Adipose tissue (tissue), 3 donors: ENCODE data around the gene NT5E. TPM values are rescaled to one million over a fixed set of nuclear protein-coding genes. Genes with fewer than 3 reads are reported as not detected.

Experiments
- H3K27ac ChIP-seq: one replicate; pipeline ENCODE4 v1.5.1; 2013; ENCODE audit warnings: low read depth, low read length
- WGBS, 3 donors: extraction: QIAGEN DNeasy Blood & Tissue Kit; methylation state at CpG; one replicate each; pipeline ENCODE4 v1.1.7; 2013; 5-methylcytosine and 5-hydroxymethylcytosine counted together
- polyA plus RNA-seq, 3 donors: library from polyadenylated mRNA; stranded (reverse); fragments of 200-250 nt; gene quantifications; one replicate each; pipeline ENCODE4 v1.2.3, GENCODE V29; 2013
- donor health status: healthy with polysubstance abuse.
- donor health status: Bipolar disorder and iron deficiency.
- donor health status: healthy.

Gene NT5E
- polyA plus RNA-seq, 3 donors: 0.99 to 13.2 (median 11.0) TPM

DNA sequence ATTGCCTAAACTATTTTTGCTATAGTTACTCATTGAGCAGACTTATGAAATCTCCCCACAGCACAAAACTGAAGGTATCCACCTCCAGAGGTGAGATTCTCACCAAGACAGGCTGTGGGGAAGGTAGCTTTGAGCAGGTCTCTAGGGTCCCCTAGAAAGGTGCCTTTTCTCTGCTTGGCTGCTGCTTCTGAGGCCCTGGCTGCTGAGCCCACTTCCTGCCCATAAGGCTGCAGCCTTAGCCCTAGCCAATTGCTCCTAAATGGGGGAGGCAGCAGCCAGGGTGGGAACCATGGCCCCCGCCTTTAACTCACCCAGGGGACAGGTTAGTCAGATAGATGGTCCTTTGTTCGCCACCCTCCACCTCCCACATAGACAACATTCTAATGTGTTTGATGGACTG lies 3.6 kb downstream of the NT5E start:
- WGBS, 3 donors: 72 to 78% (median 72%) methylated on average over 2 of the region's 2 CpGs
- H3K27ac ChIP-seq: no peak overlapping the region

DNA sequence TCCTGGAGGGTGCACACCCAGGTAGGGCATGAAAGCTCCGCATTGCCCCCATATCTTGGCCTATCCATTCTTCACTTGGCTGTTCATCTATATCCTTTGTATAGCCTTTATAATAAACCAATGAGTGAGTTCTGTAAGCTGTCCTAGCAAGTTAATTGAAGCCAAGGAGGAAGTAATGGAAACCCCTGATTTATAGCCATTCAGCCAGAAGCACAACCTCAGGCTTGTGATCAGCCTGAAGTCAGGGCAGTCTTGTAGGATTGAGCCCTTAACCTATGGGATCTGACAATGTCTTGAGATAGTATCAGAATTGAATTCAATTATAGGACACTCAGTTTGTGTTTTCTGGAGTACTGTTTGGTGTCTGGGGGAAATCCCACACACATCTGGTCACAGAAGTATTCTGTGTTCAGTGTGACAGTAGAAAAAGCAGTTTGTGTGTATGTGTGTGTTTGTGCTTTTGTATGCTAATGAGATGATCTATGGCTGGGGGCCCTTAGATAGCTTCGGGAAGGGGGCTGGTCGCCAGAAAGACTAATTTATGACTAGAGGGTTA lies 5.7 kb downstream of the NT5E start:
- no peak overlapping the region for H3K27ac ChIP-seq
- WGBS, 3 donors: 58 to 82% (median 73%) methylated on average over 3 of the region's 3 CpGs

DNA sequence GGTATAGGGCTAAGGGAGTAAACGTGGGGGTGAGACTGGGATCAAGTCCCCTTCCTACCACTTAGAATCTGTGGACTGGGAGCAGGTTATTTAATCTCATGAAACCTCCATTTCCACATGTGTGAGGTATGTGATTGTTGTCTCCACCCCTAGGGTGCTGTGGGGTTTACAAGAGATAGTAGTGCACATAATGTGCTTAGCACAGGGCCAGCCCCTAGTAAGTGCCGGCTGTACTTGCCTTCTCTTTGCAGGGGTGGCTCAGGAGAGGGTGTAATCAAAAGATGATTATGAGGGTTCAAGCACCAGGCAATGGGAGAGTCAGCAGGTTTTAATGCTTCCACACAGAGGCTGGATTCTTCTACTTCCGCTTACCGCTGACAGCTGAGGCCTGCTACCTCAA lies 6.9 kb downstream of the NT5E start:
- 85 to 88% (median 88%) methylated on average over 4 of the region's 4 CpGs for WGBS, 3 donors
- H3K27ac ChIP-seq: no peak overlapping the region

DNA sequence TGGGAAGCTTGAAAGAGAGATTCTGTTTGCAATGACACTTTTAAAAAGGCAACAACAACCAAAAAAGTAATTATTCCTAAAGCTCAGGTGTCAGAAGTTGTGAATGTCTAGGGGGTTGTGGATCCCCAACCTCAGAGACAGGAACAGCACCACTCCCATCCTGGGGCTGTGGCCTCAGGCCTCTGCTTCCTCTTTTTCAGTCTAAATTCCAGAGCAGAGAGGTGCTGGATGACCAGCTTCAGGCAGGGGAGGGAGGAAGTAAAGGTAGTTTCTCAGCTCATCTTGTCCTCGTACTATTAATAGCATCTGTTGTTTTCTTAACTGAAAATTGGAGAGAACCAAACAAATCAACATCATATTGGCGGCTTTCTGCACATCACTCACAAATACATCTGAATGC lies 8.3 kb downstream of the NT5E start:
- H3K27ac ChIP-seq: no peak overlapping the region
- 47 to 82% (median 48%) methylated on average over 2 of the region's 2 CpGs for WGBS, 3 donors

DNA sequence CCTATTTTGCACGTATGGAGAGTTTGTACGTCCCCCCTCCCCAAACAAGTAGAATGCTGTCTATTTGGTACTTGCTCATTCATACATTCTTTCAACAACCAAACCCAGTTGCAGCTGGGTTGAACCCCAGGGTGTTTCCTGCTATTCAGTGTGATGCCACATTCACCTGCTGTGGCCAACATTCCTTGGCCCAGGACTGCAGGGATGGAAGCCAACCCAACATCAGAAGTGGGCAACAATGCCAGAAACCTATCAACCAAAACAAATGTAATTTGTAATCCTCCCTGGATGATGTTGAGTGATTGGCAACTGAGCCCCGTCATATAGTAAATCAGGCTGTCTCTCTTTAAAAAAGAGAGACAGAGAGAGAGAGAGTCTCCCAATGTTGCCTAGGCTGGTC lies 8.9 kb downstream of the NT5E start:
- no peak overlapping the region for H3K27ac ChIP-seq
- 69 to 86% (median 77%) methylated on average over 3 of the region's 3 CpGs for WGBS, 3 donors

DNA sequence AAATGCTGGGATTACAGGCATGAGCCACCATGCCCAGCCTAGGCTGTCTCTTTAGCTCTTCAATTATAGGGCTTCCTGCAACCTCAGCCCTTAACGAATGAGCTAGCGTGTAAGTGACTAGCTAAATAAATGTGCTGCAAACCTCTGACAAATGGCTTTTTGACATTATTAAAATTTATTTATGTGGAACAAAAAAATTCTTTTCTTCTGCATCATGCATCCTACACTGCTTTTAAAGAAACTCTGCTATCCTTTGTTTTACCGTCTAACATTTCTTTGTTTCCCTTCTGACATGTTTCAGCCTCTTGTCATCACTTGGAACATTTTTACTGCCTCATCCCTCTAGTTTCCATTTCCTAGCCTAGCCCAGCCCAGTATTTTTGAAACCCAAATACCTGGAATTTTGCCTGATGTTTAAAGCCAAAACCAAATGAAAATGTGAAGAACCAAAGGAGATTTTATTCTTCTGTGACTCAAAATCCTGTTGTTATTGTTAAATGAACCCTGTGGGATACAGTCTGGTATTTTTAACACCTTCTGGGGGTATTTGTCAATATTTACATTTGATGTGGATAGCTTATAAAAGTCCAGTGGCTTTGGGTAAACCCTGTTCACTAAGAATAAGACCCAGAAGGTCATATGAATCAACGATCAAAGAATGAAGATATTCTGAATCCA lies 9.5 kb downstream of the NT5E start:
- WGBS, 3 donors: 55 to 65% (median 59%) methylated on average over 4 of the region's 4 CpGs
- no peak overlapping the region for H3K27ac ChIP-seq

DNA sequence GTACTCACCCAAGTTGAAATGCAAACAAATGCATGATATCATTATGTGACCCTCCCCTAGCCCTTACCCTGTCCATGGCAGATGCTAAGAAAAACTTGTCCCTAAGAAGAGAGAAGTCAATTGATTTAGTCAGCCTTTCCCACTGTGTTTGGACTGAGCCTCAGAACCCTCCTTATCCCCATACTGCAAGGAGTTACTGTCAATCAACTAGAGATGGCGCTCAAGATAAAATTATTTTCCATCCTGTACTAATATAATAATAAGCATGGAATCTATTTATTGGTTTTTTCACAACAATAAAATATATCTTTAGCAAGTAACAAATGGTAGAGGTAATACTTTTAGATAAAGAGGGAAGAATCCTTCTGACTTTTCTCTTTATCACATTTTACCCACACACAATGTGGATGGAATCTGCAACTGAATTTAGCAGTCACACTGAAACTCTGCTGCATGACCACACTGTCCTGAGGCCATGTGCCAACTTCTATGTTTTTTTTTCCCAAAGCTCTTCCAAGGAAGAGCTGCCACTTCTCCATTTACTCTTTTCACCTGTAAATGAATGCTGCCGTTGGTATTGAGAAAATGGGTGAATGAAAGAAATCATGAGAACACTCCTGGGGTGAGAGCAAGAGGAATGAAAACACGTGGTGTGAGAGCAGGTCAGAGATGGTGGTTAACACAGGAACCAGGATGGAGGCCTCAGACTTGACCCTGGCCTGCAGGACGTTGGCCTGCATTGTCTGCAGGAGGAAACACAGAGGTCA lies 10.5 kb downstream of the NT5E start:
- H3K27ac ChIP-seq: no peak overlapping the region
- 44 to 68% (median 54%) methylated on average over 4 of the region's 4 CpGs for WGBS, 3 donors

DNA sequence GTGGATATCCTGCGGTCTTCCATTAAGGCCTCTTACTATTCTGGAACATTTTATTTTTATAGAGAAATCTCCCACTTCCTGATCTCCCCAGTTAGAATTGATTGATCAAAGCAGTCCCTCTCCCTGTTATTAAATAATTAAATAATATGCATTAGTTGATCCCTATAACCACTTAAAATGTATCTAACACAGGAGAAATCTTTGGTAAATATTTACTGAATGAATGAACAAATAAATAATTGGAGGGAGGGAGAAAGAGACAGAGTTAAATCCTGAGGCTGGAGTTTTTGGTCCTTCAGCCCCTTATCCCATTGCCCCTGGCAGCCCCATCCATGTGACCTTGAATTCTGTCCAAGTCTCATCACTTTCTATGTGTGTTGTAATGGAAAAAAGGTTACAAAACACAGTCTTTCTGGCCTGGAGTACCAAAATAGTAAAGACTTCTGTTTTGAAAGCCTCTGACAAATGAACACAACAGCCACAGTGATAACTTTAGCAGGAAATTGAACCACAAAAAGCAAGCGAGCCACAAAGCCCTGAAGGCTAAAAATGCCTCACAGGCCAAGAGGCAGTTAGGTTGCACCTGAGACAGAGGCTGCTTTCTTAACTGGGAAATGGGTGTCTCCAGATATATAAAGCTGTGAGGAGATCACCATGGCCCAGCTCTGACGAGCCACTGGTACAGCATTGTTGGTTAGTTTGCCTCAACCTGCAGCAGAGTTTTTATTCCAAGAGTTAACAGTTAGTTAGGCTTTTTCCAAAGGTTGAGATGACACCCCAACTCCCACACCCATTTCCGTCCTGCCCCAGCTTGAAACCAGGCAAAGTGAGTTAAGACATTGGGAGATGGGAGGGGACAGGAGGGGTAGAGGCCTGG lies 11.3 kb downstream of the NT5E start:
- WGBS, 3 donors: 39 to 73% (median 41%) methylated on average over 4 of the region's 4 CpGs
- H3K27ac ChIP-seq: no peak overlapping the region

DNA sequence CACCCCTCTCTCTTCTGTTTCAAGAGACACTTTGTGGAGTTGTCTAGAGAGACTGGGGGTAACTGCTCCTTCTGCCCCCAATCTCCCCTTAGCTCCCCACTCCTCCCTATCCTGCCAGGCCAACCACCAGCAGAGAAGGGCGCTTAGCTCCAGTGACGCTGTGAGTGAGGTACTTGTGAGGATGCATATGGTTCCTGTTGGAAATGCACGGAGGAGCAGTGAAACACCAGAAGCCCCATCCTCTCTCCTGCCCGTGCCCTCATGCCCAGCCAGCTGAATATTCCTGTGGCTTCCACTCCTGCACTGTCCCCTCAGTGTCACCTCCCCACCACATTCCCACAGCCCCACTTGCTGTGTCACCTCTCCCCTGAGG lies 11.9 kb downstream of the NT5E start:
- H3K27ac ChIP-seq: no peak overlapping the region
- 49 to 91% (median 51%) methylated on average over 4 of the region's 4 CpGs for WGBS, 3 donors

DNA sequence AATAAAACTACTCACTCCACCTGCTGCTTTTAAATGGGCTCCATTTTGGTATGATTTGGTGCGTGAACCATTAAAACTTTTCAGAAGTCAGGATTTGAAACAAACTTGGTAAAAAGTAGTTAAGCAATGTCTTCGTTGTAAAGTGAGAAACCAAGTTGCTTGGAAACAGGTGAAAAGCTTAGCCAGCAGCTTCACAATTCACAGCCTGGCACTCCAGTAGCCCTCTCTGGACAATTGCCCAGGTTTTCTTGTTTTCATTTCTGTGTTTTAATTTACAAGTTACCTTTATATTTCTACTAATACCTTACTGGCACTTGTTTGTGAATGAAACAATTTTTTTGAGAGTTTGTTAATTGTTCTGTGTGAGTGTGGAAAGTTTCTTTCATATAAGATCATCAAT lies 12.8 kb downstream of the NT5E start:
- WGBS, 3 donors: 45 to 73% (median 72%) methylated on average over 2 of the region's 2 CpGs
- H3K27ac ChIP-seq: no peak overlapping the region

DNA sequence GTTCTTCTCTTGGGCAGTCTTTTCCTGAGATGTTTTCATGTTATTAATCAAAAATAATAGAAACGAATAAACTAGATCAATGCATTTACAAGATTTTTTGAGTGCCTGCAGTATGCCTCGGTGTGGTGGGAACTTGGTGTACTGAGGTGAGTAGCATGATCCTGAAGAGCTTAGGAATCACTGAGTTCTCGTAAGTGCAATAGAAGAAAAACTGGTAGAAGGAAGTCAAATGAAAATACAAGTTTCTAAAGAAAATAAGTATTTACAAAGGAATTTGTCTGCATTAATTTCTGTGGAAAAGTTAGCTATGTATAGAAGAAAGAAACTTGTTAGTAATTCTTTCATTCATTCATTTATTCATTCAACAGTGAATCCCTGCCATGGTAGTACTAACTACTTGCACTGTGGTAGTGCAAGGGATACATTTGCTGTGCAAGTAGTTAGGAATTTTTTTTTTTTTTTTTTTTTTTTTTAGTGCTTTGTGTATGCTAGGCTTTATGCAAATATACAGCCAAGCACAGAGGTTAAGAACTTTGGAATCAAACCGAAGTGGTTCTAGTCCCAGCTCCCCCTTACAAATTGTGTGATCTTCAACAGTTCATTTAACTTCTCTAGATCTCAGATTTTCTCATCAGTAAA lies 13.9 kb downstream of the NT5E start:
- H3K27ac ChIP-seq: no peak overlapping the region
- 72 to 83% (median 77%) methylated on average over 4 of the region's 4 CpGs for WGBS, 3 donors

DNA sequence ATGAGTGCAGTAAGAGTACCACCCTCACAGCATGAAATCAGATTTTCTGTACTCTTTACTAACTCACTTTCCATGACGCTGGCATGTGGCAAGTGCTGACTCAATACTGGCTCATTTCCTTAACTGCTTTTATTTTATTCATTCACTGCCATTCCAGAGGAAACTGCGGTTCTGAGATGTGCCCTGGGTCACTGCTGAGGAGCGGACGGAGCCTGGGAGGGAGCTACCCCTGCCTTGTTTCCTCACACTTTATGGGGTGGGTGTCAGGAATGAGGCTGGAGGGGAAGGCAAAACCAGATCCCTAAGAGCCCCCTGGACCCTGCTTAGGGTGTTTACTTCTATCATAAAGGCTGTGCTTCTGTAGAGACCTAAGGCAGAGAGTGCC lies 14.4 kb downstream of the NT5E start:
- no peak overlapping the region for H3K27ac ChIP-seq
- WGBS, 3 donors: 29 to 81% (median 35%) methylated on average over 4 of the region's 4 CpGs

DNA sequence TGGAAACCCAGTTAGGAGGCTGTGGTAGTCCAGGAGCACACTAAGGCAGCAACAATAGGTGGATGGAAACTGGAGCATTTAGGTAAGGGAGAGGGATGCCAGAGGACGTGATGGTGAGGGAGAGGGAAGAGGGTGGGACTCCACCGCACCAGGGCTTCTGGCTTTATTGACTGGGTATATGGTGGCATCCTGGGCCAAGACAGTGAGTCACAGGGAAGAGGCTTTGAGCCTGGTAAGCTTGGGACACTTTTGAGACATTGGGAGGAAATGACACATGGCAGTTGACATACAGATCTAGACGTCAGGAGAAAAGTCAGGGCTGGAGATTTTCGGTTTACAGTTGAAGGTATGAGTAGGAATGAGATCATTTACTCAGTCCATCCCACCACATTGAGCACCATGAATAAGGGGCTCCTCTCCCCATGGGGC lies 14.9 kb downstream of the NT5E start:
- WGBS, 3 donors: 58 to 75% (median 74%) methylated on average over 4 of the region's 4 CpGs
- H3K27ac ChIP-seq: no peak overlapping the region

DNA sequence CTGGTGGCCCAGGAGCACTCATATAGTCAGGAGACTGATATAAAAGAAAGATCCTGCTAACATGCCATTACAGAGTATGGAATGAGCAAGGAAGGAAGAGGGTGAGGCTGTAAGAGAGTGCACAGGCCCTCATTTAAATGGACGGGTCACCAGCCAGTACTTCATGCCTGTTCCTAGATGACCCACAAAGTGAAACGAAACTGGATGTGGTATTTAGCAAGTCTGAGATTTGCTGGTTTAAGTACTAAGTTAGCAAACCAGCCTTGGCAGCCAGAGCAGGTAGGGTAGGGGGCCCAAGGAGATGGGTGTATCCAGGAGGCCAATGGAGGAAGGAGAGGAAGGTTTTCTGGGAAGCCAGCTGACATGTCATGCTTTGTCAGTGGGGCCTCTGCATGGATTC lies 15.9 kb downstream of the NT5E start:
- WGBS, 3 donors: 64 to 80% (median 70%) methylated on average over 2 of the region's 2 CpGs
- no peak overlapping the region for H3K27ac ChIP-seq

DNA sequence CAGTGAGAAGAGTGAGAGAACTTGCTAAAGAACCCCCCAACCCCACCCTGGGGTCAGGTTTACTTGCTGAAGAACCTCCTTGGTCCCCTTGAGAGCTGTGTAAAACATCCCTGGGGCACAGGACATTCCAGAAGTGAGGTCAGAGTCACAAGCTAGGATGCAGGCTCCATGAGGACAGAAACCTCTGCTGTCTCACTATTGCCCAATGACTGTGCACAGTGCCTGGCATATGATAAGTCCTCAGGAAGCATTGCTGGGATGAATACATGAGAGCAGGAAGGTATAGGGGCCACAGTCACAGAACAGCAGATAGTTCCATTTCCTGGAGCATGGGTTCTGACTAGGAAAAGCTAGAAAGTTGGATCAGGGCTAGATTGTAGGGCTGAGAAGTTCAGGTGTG lies 18.4 kb downstream of the NT5E start:
- H3K27ac ChIP-seq: no peak overlapping the region

DNA sequence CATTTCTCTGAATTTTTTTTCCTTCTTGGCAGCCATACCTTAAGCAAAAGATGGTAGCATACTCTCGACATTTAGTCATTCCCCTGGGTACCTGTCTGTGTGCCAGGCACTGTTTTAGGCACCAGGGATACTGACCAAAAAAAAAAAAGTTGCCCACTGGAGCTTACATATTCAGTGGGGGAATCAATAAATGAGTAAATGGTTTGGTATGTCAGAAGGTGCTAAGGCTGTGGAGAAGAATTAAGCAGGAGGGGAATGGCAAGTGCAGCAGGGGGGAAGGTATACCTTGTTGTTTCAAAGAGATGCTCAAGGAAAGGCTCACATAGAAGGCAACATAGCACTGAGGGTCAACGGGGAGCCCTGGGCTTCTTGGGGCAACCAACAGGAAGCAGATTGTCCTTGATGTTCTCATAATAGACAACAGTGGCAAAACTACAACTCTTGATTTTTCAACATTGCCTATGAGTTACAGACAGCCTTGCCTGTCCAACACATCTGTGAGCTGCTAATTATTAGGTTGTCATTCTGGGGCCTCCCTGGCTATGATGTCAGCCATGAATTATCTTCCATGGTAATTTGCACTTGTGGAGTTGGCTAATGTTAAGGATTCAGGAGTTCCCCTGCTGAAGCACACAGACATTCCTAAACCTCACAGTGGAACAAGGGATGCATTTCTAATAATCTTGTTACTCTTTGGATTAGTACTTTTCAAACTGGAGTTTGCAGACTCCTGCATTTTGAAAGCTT lies 19.6 kb downstream of the NT5E start:
- 64 to 72% (median 66%) methylated on average over 2 of the region's 2 CpGs for WGBS, 3 donors
- H3K27ac ChIP-seq: no peak overlapping the region

DNA sequence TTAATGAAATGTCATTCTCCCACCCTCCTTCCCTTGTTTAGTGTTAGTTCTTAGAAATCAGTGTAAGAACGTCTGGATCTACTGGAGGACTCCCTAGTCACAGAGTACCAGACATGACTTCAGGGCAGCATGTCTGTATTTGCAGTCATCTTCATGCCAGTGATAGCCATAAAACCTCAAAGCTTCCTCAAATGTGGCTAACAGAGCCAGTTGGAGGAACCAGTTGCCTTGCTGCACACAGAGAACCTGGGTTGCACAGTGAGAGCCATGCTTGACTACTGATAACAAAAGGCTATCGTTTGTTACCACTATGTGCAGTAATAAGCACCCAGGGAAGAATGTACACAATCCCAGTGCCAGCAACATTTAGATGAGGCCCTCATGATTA lies 20.1 kb downstream of the NT5E start:
- no peak overlapping the region for H3K27ac ChIP-seq
- 52 to 66% (median 55%) methylated on average over 2 of the region's 2 CpGs for WGBS, 3 donors

DNA sequence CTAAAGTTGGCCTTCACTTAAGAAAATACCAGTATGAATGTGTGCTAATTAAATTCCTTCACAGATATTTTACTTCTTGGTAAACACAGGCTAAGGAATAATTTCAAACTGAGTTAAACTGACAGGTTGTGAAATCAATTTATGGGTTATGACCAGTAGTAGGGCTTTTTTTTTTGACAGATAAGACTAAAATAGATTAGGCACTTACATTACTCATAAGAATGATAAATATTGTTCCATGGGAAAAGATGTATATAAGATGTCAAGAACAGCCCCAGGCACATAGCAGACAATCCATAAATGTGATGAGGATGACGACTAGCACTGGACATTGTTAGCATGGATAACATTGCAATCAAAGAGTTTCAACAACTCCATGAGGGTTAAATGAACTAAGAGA lies 22.9 kb downstream of the NT5E start:
- H3K27ac ChIP-seq: no peak overlapping the region
- WGBS, 3 donors: 83 to 89% (median 86%) methylated on average over 1 of the region's 1 CpG
